Ishikawa (cell line): ENCODE results near the gene SCN7A.

Experiments
- EP300 ChIP-seq: IDR thresholded peaks from 2 replicates; pipeline ENCODE4 v1.6.1; 2012; ENCODE audit warnings: borderline replicate concordance
- RAD21 ChIP-seq: IDR thresholded peaks from 2 replicates; pipeline ENCODE4 v1.6.1; 2012; ENCODE audit warnings: low read depth
- TAF1 ChIP-seq: IDR thresholded peaks from 2 replicates; pipeline ENCODE4 v1.6.1; 2012; ENCODE audit warnings: low read depth, mild to moderate bottlenecking
- ZBTB7A ChIP-seq: IDR thresholded peaks from 2 replicates; pipeline ENCODE4 v1.6.1; 2012; ENCODE audit warnings: low read depth

DNA sequence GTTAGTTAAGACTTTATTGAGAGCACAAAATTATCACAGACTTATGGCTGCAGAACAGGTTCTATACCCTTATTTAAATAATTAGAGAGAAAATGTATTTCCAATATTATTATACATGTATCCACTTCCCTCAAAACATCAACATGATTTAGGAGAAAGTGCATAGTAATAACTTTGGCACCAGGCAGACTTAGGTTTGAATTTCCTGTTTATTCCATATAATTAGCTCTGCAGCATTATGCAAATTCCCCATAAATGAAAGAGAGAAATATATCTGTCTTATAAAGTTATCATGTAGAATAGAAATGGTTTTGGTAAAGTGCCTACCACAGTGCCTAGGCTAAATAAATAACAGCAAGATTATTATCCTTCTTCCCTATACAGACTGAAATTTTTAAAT is 133.6 kb downstream of the SCN7A start:
- TF ChIP-seq TAF1 = no peak
- TF ChIP-seq RAD21 = no peak
- no peak for TF ChIP-seq EP300
- TF ChIP-seq ZBTB7A = no peak
